Neutrophil (primary cell): ENCODE measurements around the gene GRIA3.
"Not testable (repeated sequence)": the region's sequence is repeated elsewhere in the genome, so short reads cannot be mapped to it uniquely, and the experiment has no call there.

Experiments used
- H3K27ac ChIP-seq: fragments of 200-600 bp; sonication (generic); 2 replicates; pipeline ENCODE4 v1.5.1; 2016; ENCODE audit warnings: mild to moderate bottlenecking, moderate library complexity
- H3K27me3 ChIP-seq: fragments of 200-600 bp; sonication (generic); 2 replicates; pipeline ENCODE4 v1.6.0; 2016; ENCODE audit warnings: mild to moderate bottlenecking
- H3K36me3 ChIP-seq: fragments of 200-600 bp; sonication (generic); 2 replicates; pipeline ENCODE4 v1.5.1; 2017
- H3K4me1 ChIP-seq, 2 experiments: fragments of 200-600 bp in 1 of 2; sonication (generic) in 1 of 2; 1 replicate in 1 of 2; 2 replicates in 1 of 2; pipeline versions ENCODE4 v1.5.1 to v1.6.1; 2013 to 2016; ENCODE audit warnings: low read depth in 1 of 2, low read length in 1 of 2, mild to moderate bottlenecking in 1 of 2, moderate library complexity in 1 of 2; ENCODE audit not compliant: control insufficient read depth in 1 of 2, insufficient read depth in 1 of 2
- H3K4me3 ChIP-seq, 2 experiments: fragments of 200-600 bp in 1 of 2; sonication (generic) in 1 of 2; 1 replicate in 1 of 2; 2 replicates in 1 of 2; pipeline ENCODE4 v1.5.1; 2013 to 2016; ENCODE audit warnings: low read depth in 1 of 2, low read length in 1 of 2, mild to moderate bottlenecking in 1 of 2, moderate library complexity in 1 of 2
- H3K9me3 ChIP-seq: fragments of 200-600 bp; sonication (generic); 2 replicates; pipeline ENCODE4 v1.5.1; 2016
- TF ChIP-seq, protein P1 (sequence below): fragments of 200-600 bp; sonication (generic); IDR thresholded peaks from 2 replicates; pipeline ENCODE4 v1.5.1; 2016; ENCODE audit warnings: antibody characterized with exemption

GRIA3 gene

DNA sequence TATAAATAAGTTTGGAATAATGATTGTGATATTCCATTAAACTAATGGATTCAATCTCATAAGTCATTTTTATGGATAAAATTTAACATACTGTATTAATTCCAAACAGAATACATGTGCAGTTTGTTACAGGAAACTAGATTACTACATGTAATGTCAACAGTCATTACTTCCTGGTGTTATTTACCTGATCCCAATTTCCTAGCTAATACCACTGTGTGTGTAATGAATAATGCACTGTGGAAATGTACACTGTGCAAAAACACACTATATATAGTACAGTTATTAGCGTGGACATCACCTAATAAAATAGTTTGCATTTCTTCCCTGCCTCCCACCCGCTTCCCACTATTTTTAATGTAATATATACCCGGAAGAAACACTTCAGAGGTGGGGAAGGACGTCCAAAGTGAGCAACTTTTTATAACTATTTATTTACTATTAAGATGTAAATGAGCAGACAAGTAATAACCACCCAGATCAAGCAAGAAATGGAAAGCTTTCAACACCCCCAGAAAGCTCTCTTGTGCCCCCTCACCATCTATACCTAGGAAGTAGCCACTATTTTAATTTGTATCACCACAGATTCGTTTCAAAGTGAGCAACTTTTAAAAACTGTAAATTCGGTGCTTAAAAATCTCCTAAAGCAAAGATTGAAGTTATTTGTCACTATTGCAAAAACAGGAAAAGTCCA is 329.7 kb downstream of the GRIA3 start:
- TF ChIP-seq, protein P1, sequence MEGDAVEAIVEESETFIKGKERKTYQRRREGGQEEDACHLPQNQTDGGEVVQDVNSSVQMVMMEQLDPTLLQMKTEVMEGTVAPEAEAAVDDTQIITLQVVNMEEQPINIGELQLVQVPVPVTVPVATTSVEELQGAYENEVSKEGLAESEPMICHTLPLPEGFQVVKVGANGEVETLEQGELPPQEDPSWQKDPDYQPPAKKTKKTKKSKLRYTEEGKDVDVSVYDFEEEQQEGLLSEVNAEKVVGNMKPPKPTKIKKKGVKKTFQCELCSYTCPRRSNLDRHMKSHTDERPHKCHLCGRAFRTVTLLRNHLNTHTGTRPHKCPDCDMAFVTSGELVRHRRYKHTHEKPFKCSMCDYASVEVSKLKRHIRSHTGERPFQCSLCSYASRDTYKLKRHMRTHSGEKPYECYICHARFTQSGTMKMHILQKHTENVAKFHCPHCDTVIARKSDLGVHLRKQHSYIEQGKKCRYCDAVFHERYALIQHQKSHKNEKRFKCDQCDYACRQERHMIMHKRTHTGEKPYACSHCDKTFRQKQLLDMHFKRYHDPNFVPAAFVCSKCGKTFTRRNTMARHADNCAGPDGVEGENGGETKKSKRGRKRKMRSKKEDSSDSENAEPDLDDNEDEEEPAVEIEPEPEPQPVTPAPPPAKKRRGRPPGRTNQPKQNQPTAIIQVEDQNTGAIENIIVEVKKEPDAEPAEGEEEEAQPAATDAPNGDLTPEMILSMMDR, result no peak
- Histone ChIP-seq H3K4me3 (no peak overlapping the region), H3K36me3 (no peaks in the 10 kb centered on the region), H3K27ac (no peak overlapping the region), H3K9me3 (no peaks in the 10 kb centered on the region), H3K4me1 (no peaks in the 10 kb centered on the region), H3K27me3 (no peaks in the 10 kb centered on the region)

DNA sequence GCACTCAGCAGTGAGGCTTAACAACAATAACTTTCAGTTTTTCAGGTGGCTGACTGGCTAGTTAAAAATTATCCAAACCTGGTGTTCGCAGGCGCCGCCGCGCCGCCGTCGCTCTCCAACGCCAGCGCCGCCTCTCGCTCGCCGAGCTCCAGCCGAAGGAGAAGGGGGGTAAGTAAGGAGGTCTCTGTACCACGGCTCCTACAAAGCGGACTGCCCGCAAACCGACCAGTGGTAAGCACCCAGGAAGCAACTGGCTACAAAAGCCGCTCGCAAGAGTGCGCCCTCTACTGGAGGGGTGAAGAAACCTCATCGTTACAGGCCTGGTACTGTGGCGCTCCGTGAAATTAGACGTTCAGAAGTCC is 330.2 kb downstream of the GRIA3 start:
- not testable (repeated sequence) for H3K27me3 ChIP-seq, H3K4me1 ChIP-seq, H3K27ac ChIP-seq, H3K4me3 ChIP-seq, H3K9me3 ChIP-seq, H3K36me3 ChIP-seq

DNA sequence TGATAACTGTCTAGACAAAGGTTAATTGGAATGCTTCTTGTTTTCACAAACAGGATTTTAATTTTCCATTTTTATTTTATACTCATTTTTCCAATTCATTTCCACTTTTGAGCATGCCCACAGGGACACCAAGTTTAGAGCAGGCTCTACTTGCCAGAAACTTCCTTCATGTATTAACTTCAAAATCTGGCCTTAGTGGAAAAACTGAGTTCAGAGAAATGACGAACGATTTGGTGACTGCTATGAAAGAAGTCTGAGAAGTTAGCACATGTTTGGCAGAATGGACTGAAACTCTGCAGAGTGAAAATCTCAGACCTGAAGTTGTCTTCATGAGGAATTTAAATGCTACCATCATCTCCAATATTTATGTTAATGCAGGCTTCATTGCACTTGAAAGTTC is 334.7 kb downstream of the GRIA3 start:
- Histone ChIP-seq H3K9me3 (no peaks in the 10 kb centered on the region), H3K4me1 (no peaks in the 10 kb centered on the region), H3K36me3 (no peaks in the 10 kb centered on the region), H3K27me3 (no peaks in the 10 kb centered on the region), H3K27ac (no peak overlapping the region), H3K4me3 (no peak overlapping the region)
- TF ChIP-seq, protein P1, result no peak

DNA sequence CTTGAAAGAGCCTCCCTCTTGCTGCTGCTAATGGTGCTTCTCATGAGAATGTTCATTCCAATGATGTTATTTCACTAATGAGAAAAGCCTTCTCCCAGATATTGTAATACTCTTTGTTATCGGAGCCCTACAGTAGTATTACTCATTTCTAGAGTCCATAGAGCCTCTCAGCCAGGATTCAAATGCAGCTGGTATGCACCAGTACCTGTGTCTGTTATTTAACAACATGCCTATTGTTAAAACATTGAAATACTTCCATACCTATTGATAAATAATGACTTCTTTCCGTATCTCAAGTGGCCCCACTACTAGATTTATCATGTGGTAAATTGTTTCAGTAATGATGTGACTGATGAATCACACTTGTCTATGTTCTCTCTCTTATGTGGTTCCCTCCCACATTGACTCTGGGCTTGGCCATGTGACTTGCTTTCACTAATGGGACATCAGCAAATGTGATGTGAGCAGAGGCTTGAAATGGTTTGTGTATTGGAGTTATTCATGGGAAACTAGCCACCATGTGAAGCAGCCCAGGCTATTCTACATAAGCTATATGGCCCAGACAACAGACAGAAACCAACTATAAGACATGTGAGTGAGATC is 341.1 kb downstream of the GRIA3 start:
- H3K36me3 ChIP-seq, result no peaks in the 10 kb centered on the region
- TF ChIP-seq, protein P1, result no peak
- H3K27ac ChIP-seq, result no peak overlapping the region
- H3K27me3 ChIP-seq, result no peaks in the 10 kb centered on the region
- H3K4me3 ChIP-seq, result no peak overlapping the region
- H3K4me1 ChIP-seq, result no peaks in the 10 kb centered on the region
- H3K9me3 ChIP-seq, result no peaks in the 10 kb centered on the region

DNA sequence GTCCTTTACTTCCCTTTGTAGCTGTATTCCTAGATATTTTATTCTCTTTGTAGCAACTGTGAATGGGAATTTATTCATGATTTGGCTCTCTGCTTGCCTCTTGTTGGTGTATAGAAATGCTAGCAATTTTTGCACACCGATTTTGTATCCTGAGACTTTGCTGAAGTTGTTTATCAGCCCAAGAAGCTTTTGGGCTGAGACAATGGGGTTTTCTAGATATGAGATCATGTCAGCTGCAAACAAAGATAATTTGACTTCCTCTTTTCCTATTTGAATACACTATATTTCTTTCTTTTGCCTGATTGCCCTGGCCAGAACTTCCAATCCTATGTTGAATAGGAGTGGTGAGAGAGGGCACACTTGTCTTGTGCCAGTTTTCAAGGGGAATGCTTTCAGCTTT is 346.6 kb downstream of the GRIA3 start:
- not testable (repeated sequence) for H3K36me3 ChIP-seq, H3K27ac ChIP-seq, H3K27me3 ChIP-seq, H3K4me1 ChIP-seq, H3K4me3 ChIP-seq, H3K9me3 ChIP-seq
